CD1c-positive myeloid dendritic cell (primary cell): ENCODE data around the gene ABAT.

Source experiments
- DNase-seq: peaks from one replicate; pipeline ENCODE4 v3.0.0-alpha.2; 2016; ENCODE audit errors: extremely low spot score

Gene ABAT

DNA sequence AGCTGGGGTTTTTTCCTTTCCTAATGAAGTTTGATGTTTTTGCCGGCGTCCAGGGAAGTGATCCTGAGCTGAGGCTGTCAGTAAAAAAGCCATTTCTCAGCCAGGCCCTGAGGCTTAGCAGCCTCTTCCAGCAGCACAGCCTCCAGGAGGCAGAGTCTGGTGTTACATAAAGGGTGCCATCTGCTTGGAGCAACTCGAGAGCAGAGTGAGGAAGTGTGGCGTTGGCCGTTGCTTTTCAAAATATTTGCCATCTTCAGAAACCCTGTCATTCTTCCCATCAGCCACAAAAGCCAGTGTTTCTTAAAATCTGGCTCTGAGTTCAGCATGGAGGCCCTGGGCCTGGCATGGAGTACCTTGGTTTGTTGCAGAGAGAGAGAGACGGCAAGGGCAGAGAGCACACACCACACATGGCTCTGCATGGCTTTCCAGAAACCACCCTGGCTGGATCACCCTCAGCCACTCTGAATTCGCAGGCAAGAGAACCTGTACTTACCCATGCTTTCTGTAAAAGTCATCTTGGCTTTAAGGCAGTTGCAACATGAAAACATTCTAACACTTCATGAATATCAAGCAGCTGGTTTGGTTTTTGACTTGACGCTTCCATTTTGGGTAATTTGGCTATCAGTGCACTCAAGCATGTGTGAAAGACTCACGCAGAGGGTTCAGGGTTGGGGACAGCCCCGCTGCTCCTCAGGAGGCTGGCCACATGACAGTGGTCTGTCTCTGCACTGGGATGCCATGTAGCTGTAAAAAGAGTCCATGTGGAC is 144.3 kb downstream of the ABAT start:
- no peak for DNase-seq

DNA sequence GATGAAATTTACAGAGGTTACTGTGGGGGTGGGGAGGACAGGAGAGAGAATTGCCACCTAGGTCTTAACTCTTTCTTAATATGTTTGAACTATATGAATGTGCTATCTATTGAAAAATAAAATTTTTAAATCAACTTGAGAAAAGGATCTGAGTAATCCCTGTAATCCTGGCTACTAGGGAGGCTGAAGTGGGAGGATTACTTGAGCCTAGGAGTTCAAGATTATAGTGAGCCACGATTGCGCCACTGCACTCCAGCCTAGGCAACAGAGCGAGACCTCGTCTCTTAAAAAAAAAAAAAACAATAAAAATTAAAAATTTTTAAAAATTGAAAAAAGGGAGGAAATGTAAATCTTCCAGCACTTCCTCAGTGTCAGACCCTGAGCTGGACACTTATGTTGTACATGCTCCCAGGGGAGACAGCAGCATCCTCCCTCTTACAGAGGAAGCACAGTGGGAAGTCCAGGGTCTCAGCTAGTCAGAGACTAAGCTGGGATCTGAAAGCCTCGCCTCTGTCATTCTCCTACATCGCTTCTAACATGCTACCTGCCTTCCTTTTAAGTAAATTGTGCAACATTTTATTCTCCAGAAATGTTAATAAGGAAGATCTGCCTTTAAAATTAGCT is 145.1 kb downstream of the ABAT start:
- DNase-seq = no peak

DNA sequence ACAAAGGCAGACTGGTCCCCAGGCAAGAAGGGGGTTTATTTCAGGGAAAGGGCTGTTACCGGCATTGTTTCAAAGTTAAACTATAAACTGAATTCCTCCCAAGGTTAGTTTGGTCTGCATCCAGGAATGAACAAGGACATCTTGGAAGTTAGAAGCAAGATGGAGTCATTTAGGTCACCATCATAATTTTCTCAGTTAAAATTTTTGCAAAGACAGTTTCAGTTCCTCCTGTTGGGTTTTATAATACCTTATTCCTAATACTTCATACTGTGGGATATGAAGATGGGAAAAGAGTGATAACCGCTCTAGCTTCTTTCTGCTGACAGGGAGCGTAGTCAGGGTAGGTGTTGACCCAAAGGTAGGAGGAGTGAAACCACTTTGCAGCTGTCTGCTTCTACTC is 148.0 kb downstream of the ABAT start:
- DNase-seq = no peak

DNA sequence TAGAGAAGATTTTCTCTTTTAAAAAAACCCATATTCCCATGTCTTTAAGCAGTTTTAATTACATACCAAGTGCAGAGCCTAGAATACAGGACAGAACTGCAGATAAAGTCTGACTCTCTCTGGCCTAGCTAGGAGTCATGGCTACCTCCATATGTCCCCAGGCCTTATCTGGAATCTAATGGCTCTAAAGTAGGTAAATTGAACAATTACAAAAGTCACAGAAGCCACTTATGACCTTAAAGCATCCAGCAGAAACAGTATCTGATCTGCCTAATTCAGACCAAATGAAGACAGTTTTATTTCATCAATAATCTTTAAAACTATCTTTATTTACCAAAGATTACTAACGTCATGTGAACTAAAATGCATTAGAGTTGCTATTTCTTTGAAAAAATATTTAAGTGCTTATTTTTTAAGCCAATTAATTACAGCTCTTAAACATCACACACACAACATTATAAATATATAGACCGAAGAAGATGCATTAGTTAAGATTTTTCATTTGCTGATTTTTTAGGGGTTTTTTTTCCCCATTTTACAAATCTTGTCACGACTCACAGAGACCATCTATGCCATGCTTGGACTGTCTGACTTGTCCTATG is 152.0 kb downstream of the ABAT start:
- no peak for DNase-seq

DNA sequence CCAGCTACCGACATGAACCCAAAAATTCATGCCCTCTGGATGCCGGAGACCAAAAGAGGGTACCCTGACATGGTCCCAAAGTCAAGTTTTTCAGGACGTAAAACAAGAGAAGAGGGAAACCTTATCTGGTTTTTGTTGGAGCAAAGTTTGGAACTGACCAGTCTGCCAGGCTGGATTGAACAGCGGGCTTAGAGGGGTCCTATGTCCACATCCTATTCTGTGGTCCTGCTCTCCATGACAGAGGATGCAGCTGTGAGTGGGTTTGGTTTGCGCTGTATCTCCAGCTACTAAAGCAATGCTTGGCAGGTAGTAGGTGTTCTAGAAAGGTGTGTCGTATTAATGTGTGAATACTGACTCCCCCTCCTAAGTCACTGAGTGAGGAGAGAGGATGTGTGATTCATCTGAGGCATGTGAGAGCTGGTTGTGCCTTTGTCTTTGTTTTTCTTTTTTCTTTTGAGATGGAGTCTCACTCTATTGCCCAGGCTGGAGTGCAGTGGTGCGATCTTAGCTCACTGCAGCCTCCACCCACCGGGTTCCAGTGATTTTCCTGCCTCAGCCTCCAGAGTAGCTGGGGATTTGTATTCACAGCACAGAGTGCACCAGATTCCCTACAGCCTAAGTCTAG is 154.2 kb downstream of the ABAT start:
- no peak for DNase-seq

DNA sequence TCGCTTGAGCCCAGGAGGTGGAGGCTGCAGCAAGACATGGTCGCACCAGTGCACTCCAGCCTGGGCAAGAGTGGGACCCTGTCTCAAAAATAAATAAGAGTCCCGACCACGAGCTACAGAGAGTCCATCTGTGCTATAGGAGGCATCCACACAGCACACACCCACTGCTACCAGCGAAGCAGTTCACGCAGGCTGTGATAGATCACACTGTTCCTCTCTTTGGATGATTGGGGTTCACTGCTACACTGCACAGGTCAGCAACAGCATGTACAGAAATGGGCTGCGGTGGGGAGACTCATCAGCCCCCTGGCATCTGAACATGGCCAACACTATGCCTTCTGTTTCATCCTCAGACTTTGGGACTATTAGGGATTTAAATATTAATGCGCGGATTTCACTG is 157.0 kb downstream of the ABAT start:
- DNase-seq = no peak

DNA sequence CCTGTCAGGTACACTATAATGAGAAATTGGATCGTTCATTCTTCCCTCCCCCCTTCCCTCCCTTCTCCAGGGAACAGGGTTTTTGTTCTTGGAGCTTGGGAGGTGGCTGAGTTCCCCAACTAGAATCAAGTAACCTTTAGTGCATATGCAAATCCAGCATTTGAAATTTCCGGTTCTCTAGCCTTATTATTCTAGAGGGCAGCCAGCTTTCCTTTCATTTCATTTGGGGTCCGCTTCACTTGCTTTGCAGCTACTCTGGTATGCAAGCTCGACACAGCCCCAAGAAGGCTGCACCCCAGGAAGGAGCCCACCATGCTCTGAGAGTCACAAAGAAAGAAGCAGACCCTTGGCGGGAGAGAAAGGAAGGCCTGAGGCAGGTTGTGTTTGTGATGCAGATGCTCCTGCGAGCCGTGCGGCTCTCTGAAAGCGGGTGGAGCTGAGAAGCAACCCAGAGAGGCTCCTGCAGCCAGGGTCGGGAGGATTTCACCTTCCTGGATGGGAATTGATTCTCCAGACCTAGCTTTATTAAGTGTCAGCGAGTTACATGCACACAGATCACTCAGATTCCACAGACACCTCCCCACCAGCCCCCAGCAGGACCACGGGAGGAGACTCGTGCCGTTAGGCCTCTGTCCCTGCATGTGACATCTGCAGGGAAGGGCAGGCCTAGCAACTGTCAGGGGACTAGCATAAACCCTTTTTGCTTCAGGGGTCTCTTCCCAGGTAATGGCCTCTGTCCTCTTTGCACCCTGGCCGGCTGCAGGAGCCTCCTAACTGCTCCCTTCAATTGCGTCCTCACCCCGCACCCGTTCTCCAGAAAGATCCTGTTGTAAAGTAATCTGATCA is 157.7 kb downstream of the ABAT start:
- DNase-seq = no peak

DNA sequence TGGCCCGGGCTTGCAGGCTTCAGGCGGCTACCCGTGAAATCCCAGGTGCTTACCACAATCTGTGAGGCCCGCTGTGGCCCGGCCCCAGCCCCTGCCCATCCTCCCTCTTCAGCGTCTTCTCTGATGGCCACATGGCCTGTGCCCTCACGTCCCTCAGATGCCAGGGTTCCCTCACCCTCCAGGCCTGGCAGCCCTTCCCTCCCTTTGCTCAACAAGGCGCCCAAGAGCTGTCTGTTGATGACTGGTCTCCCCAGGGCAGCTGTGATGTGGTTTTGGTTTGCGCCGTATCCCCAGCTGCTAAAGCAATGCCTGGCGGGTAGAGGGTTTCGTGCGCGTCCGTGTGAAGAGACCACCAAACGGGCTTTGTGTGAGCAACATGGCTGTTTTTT is 158.3 kb downstream of the ABAT start:
- DNase-seq = no peak
